HPDE6-E6E7 (cell line): Measurements from ENCODE around the gene VSIR.

Source experiments
- DNase-seq: peaks from one replicate; pipeline ENCODE4 v3.0.0; 2011; ENCODE audit warnings: missing footprints; ENCODE audit errors: extremely low spot score

Gene VSIR

DNA sequence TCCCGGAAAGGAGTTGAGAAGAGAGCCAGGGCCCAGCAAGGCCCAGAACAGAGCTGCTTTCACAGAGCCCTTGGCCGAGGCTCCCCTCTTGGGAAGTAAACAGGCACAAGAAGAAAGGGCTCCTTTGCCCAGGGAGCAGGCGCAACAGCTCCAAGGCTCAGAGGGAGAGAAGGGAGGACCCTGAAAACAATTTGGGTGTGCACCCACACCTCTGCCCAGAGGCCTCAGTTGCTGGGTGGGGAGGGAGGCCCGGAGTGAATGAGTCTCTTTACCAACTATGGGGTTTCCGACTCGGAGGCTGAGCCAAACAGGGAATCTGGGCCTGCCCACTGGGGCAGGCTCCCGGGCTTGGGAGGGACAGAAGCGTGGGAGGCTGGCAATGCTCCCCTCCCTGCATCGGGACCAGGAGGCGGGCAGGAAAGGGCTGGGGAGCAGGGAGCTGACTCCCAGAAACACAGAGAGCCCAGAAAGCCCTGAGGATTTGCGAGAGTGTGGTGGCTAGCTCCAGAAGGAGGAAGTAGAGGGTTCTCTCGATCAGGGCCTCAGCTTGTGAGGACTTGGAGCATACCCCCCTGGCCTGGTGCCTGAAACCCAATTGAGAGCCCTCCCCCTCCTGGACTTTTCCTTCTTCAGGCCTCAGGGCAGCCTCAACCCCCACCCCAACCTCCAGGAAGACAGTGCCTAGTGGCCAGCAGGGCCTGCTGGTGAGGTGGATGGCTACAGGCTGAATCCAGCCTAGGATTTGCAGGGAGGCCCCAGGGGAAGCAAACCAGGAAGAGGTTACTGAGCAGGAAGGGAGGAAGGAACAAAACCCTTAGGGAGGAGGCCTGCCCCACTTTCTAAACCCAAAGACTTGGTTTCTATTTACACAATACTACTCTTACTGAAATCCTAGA, 59.9 kb downstream of the VSIR start:
- peak; percentile 62 for DNase-seq

DNA sequence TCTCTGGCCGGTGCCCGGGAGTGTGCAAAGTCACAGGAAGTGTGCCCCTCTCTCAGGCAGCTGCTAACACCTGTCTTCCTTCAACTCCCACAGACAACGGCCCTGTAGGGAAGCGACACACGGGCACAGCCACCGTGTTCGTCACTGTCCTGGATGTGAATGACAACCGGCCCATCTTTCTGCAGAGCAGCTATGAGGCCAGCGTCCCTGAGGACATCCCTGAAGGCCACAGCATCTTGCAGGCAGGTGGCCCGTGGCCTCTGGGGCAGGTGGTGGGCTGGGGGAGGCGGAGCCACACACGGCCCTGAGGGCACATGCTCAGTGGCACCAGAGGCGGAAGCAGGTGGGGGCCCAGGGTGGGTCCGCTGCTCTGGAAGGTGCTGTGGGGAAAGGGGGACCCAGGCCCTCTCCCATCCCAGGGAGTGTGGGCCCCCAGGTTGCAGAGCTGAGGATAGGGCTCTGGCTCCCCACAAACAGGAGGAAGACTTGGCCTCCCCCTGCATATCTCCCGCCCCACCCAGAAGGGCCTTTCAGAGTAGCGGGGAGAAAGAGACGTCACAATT, 60.7 kb downstream of the VSIR start:
- no peak for DNase-seq

DNA sequence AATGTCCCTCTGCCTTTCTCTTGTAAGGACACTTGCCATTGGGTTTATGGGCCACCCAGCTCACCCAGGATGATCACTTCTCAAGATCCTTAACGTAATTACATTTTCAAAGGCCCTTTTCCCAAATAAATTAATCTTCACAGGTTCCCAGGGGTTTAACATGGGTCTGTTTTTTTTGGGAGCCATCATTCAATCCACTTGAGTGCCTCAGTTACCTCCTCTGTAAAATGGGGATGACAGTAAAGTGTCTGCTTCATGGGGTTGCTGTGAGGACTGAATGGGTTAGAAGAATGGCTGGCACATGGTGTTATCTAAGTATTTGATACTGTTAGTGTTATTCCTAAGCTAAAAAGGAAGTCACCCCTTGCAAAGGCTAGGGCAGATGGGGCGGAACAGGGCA, 61.1 kb downstream of the VSIR start:
- no peak for DNase-seq

DNA sequence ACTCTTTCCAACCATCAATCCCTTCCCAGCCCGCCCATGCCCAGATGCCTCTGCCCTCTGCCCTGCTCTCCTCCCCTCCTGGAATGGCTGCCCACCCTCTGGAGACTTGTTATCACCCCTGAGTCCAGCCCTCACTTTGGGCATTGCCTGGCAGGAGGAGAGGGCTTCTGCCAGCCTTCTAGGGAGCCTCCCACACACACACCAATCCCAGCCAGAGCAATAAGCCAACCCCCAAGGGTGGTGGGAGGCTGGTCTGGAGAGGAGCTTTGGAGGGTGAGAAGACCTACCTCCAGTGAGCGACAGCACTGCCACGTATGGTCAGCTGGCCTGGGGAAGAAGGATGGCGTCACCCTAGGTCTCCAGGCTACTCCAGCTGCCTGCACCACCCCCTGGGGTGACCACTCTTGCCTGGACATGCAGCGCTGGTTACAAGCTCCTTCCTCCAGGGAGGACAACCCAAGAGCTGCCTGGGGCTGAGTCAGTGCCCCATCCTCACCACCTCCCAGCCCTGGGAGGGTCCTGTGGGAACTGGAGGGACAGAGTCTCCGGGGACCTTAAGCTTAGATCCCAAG, 62.2 kb downstream of the VSIR start:
- DNase-seq = no peak

DNA sequence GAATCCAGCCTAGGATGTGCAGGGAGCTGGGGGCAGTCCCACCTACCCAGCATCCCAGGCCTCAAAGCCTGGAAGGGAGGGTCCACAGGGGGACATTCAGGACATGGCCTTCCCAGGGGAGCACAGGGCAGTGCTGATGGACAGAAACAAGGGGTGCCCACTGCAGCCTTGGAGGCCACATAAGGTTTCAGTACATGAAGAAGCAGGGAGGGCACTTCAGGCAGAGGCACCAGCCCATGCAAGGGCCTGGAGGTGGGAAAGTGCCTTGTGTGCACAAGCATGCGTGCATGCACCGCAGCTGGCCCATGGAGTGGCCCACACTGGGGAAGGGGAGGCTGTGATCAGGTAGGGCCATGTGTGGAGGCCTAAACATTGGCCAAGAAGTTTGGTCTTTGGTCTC, 62.8 kb downstream of the VSIR start:
- DNase-seq = no peak

DNA sequence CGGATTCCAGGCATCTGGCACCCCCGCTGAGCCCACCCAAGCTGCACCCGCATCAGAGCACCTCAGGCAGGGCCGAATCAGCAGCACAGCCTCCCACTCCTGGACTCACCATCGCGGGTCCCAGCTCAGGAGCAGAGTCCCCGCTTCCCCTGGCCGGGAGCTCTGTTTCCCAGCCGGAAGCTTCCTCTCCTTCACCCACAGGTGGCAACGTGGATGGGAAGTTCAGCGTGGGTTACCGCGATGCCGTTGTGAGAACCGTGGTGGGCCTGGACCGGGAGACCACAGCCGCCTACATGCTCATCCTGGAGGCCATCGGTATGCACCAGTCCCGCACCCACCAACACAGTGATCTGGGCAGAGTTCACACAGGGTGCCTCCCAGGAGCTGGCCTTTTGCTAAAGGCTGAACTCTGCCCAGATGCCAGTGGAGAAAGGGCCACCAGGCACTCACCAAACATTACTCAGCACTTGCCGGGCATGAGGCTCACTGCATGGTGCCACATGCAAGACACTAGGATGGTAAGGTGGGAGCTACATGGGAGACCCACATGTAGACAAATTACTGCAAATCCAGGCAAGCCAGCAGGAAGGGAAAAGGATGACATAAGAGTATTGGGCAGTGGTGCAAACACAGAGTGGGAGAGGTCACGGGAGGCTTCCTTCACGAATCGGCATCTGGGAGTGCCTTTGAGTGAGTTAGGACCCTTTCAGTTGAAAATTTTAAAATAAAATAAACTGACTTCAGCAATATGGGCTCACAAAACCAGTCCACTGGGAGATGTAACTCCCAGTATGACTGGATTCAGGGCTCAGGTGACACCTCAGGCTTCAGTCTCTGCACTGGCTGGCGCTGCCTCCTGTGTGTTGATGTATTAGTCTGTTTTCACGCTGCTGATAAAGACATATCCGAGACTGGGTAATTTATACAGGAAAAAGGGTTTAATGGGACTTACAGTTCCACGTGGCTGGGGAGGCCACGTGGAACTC, 64.1 kb downstream of the VSIR start:
- DNase-seq = no peak

DNA sequence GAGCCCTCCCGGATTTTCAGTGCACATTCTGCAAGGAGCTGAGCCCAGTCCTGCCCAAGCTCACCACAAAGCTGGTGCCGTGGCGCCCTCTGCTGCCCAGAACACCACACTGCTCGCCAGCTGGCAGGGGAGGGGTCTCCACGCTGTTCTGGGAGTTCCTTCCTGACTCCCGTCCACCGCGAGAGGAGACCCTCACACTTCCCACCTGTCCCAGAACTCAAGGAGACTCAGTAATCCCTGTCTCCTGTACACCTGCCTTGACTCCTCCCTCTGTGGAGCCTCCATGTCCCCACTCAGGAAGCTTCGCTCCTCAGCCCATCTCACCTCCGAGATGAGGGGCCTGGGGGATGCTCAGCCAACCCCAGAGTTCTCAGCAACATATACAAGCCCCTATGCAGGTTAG, 65.0 kb downstream of the VSIR start:
- no peak for DNase-seq

DNA sequence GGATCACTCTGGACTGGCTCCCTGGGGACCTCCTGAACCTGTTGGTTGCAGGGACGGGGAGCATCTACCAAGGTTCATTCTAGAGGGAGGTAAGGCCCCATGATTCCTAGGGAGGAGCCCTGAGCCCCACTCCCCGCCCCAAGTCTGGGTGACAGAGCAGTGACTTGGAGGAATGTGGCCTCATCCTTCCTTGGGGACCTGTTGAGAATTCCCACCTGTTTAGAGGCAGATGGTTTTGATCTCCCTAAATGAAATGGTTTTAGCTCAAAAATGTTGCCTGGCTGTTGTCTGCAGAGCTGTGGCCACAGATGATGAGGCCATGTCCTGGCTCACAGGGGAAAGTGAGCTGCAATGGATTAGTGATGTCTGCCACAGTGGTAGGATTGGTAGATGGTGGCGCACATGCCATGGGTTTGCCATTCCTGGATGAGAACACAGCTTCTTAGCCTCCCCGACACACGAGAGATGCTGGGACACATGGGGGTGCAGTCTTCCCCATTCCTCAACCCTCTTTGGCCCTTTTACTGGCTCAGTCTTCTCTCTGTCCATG, 66.0 kb downstream of the VSIR start:
- no peak for DNase-seq

DNA sequence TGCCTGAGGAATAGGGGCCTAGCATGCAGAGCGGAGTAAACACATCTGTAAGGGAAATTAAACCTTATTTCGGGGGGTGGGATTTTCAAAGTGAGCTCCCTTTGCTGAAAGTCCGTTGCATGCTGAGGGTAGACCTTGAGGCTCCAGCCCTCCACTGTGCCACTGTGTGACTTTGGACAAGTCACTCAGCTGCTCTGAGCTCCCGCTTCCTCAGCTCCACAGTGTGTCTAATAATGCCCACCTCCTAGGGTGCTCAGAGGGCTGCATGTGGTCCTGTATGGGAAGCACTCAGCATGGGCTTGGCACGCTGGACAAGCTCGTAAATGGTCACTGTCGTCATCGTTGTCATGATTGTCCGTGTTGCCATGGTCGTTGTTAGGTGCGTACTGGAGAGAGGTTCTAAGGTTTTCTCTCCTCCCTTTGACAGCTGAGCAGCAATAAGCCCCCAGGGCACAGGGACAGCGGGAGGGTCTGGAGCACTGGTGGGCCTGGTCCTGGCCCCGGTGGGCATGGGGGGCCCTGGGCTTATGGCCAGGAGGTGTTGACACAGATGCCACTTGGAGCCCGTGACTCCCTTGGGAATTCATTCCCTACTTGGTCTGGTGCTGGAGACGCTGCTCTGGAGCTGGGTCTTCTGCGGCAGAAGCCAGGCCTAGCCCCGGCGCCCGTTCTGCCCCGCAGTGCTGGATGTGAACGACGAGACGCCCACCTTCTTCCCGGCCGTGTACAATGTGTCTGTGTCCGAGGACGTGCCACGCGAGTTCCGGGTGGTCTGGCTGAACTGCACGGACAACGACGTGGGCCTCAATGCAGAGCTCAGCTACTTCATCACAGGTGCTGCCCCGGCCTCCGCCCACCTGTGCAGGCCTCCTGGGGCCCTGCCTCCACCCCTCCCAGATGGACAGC, 66.9 kb downstream of the VSIR start:
- no peak for DNase-seq

DNA sequence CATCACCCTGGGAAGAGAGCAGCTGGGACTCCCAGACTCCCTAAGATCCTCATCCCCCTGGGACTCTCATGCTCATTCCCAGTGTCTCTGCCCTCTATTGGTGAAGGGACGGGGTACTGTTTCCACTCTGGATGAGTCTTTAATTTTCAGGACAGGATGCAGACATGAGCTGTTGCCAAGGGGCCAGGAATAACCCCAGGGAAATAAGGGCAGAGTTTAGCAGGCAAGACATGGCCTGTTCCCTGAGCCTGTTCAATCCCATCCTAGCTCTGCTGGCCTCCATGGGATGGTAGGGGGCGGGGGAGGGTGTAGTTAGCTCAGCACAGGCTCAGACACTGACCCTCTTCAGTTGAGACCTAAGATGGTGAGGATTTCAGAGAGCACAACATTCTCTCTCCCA, 67.7 kb downstream of the VSIR start:
- DNase-seq = no peak

DNA sequence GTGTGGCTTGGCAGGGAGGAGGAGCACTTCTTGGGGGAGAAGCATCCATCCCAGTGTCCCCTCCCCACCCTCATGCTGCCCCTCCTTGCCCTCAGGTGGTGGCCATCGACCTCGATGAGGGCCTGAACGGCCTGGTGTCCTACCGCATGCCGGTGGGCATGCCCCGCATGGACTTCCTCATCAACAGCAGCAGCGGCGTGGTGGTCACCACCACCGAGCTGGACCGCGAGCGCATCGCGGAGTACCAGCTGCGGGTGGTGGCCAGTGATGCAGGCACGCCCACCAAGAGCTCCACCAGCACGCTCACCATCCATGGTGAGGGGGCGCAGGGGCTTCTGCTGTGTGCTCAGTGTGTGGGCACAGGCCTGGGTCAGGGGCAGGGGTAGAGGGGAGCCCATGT, 68.5 kb downstream of the VSIR start:
- DNase-seq = no peak

DNA sequence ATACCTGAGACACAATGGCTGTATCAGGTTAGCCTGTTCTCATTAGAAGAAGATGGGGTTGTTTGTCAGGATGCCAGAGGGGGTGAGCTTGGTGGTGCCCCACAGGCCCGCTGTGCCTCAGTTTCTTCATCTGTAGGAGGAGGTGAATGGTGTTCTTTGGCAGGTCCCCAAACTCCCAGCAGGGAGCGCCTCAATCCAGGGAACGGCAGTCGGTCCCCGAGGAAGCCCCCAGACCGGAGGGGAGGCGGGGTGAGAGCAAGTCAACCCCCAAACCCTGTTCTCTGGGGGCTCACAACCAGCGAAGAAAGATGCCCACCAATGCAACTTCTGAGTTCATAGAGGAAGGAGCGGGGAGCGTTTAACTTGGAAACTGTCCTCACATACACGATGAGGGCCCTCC, 69.7 kb downstream of the VSIR start:
- no peak for DNase-seq

DNA sequence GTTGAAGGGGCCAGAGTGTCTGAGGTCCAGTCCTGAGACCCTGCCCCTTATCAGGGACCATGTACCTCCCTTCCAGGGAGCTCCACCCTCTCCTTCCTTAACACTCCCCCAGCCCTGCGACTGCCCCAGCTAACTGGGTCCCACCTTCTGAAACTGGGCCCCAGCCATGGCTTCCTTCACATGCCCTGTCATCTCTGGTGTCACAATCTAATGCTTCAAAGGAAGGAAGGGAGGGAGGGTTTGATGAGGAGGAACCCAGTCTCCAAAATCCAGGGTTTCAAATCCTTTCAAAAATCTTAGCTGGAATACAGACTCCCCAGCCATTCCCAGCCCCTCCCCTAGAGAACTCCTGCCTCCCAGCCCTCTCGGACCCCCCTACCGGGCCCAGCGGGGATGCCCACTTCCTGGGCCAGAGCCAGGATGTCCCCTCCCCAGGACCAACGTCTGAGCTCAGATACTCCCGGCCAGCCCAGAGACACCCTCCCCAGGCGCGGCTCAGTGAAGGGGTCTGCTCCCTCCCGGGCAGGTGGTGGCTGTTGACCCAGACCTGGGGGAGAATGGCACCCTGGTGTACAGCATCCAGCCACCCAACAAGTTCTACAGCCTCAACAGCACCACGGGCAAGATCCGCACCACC, 71.7 kb downstream of the VSIR start:
- no peak for DNase-seq

DNA sequence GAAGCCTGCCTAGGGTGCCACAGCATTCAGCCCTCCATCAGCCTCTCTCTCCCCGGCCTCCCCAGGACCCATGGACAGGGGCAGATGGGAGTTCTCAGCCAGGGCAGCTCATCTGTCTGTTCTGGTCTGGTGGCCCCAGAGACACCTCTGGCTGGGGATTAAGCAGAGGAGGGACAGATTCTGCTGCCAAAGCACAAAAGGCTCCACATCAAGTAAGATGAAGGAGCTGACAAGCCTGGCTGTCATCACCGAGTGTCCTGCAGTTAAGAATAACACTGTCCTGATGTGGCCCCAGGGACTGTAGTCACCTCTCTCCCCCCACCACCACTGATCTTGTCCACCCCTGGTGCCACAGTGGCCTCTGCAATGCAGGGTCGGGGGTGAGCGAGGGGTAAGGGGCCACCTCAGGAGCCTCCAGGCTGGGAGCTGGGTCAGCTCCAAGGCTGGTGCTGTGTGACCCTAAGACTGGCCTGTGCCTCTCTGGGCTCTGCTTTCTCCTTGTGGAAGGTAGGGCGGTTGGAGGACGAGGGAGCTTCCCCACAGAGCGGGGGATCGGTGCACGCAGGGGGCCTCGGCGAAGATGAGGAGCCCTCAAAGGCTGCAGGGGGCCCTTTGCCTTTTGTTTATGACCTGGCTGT, 72.5 kb downstream of the VSIR start:
- no peak for DNase-seq

DNA sequence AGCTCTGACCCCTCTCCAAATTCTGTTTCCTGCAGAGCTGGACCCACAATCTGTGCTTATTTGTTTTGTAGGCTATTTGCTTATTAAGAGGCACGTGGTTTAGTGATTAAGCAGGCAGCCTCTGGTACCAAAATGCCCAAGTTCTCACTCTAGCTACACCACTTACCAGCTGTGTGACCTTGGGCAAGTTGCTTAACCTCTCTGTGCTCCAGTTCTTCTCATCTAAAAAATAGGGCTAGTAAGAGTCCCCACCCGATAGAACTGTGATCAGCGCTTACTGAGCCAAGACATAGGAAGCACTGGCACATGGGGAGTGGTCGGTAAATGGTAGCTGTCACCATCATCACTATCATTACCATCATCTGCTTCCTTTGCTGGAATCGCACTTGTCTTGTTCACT, 74.6 kb downstream of the VSIR start:
- no peak for DNase-seq

DNA sequence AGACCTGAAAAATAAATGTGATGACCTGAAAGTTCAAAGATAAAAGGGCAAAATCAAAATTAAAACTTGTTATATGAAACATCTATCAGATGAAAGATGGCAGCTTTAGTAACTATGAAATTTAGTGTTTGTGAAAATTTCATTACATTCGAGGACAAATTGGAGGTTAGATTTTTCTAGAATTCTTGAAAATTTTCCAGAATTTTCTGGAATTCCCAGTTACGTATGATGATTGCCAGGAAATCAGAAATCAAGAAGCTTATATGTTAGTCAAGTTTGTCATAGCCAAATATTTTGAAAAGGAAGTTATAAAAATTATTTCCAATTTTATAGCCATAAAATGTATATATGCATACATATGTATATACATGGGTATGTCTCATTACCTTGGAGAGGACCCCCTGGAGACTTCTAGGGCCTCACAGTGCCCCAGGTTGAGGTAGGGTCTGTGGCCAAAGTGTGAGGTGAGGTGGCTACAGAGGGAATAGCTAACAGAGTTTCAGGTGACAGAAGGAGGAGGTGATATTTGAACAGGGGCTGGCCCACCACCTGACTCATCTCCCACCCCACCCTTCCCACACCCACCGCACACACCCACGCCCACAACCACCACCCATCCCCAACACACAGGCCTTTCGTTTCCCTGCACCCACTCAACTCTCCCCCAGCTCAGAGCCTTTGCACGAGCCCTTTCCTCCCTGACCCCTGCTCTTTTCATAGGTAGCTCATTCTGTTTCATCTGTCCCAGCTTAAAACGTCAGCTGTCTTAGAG, 75.2 kb downstream of the VSIR start:
- DNase-seq = no peak
